Measurements from ENCODE around the gene GRID1. TPM values are rescaled to one million over a fixed set of nuclear protein-coding genes. Genes with fewer than 3 reads are reported as not detected.
"Not testable (repeated sequence)": the region's sequence is repeated elsewhere in the genome, so short reads cannot be mapped to it uniquely, and the experiment has no call there.

GRID1 gene
- total RNA-seq, 1 experiment from 2014 or later, result not detected

GRCh38 chr10:85702768-85703167 is 663.8 kb downstream of the GRID1 start:
- peaks cover 13% of the 10 kb centered on the region for H3K4me1 Mint-ChIP-seq (ENCODE audit: low read depth, unreplicated experiment)
- H3K27ac Mint-ChIP-seq (ENCODE audit: unreplicated experiment), result no peak overlapping the region
- no TSS peak for BruUV-seq (replicated peaks)
- no peak for DNase-seq
- H3K9me3 Mint-ChIP-seq (ENCODE audit: low read depth, unreplicated experiment), result no peaks in the 10 kb centered on the region
- CTCF ChIA-PET, result no interaction called here
- no peaks in the 10 kb centered on the region for H3K27me3 Mint-ChIP-seq (ENCODE audit: unreplicated experiment)
- no peak for TF ChIP-seq CTCF (IDR thresholded peaks at IDR 0.05; ENCODE audit: unreplicated experiment)
- H3K36me3 Mint-ChIP-seq (ENCODE audit: insufficient read depth, unreplicated experiment), result no peaks in the 10 kb centered on the region
- intact Hi-C loops (cut with micrococcal nuclease; ENCODE audit: unreplicated experiment), result no loop called here
- H3K4me3 Mint-ChIP-seq (ENCODE audit: low read depth, unreplicated experiment), result no peak overlapping the region

- CTCF ChIA-PET; H3K4me3 Mint-ChIP-seq (ENCODE audit: low read depth, unreplicated experiment); H3K36me3 Mint-ChIP-seq (ENCODE audit: insufficient read depth, unreplicated experiment); H3K27ac Mint-ChIP-seq (ENCODE audit: unreplicated experiment); DNase-seq; BruUV-seq (replicated peaks); H3K27me3 Mint-ChIP-seq (ENCODE audit: unreplicated experiment); H3K9me3 Mint-ChIP-seq (ENCODE audit: low read depth, unreplicated experiment); intact Hi-C loops (cut with micrococcal nuclease; ENCODE audit: unreplicated experiment): not testable (repeated sequence)
- peaks cover 13% of the 10 kb centered on the region for H3K4me1 Mint-ChIP-seq (ENCODE audit: low read depth, unreplicated experiment)
Measured at GRCh38 chr10:85699066-85699465, 667.5 kb downstream of the GRID1 start.

- no peak for TF ChIP-seq CTCF (IDR thresholded peaks at IDR 0.05; ENCODE audit: unreplicated experiment)
- Mint-ChIP-seq H3K4me3 (ENCODE audit: low read depth, unreplicated experiment) (no peak overlapping the region), H3K9me3 (ENCODE audit: low read depth, unreplicated experiment) (peaks cover 4% of the 10 kb centered on the region), H3K27ac (ENCODE audit: unreplicated experiment) (no peak overlapping the region), H3K27me3 (ENCODE audit: unreplicated experiment) (no peaks in the 10 kb centered on the region), H3K36me3 (ENCODE audit: insufficient read depth, unreplicated experiment) (no peaks in the 10 kb centered on the region), H3K4me1 (ENCODE audit: low read depth, unreplicated experiment) (no peaks in the 10 kb centered on the region)
- intact Hi-C loops (cut with micrococcal nuclease; ENCODE audit: unreplicated experiment), result no loop called here
- DNase-seq, result no peak
- BruUV-seq (replicated peaks), result no TSS peak
- CTCF ChIA-PET, result no interaction called here
Measured at GRCh38 chr10:85696893-85697292, 669.7 kb downstream of the GRID1 start.

GRCh38 chr10:85682621-85683020 is 684.0 kb downstream of the GRID1 start:
- CTCF ChIA-PET, result no interaction called here
- no peak for DNase-seq
- Mint-ChIP-seq H3K9me3 (ENCODE audit: low read depth, unreplicated experiment) (peaks cover under 1% of the 10 kb centered on the region), H3K36me3 (ENCODE audit: insufficient read depth, unreplicated experiment) (no peaks in the 10 kb centered on the region), H3K4me1 (ENCODE audit: low read depth, unreplicated experiment) (peaks cover 1% of the 10 kb centered on the region), H3K27me3 (ENCODE audit: unreplicated experiment) (no peaks in the 10 kb centered on the region), H3K27ac (ENCODE audit: unreplicated experiment) (no peak overlapping the region), H3K4me3 (ENCODE audit: low read depth, unreplicated experiment) (no peak overlapping the region)
- intact Hi-C loops (cut with micrococcal nuclease; ENCODE audit: unreplicated experiment), result no loop called here
- TF ChIP-seq CTCF (IDR thresholded peaks at IDR 0.05; ENCODE audit: unreplicated experiment), result no peak
- no TSS peak for BruUV-seq (replicated peaks)

GRCh38 chr10:85679710-85680109 is 686.9 kb downstream of the GRID1 start:
- CTCF ChIA-PET, result no interaction called here
- no peak for TF ChIP-seq CTCF (IDR thresholded peaks at IDR 0.05; ENCODE audit: unreplicated experiment)
- Mint-ChIP-seq H3K36me3 (ENCODE audit: insufficient read depth, unreplicated experiment) (no peaks in the 10 kb centered on the region), H3K27ac (ENCODE audit: unreplicated experiment) (no peak overlapping the region), H3K4me1 (ENCODE audit: low read depth, unreplicated experiment) (no peaks in the 10 kb centered on the region), H3K9me3 (ENCODE audit: low read depth, unreplicated experiment) (peaks cover 2% of the 10 kb centered on the region), H3K4me3 (ENCODE audit: low read depth, unreplicated experiment) (no peak overlapping the region), H3K27me3 (ENCODE audit: unreplicated experiment) (no peaks in the 10 kb centered on the region)
- BruUV-seq (replicated peaks), result no TSS peak
- intact Hi-C loops (cut with micrococcal nuclease; ENCODE audit: unreplicated experiment), result no loop called here
- no peak for DNase-seq
